ENCODE results near the gene TP53I11.
A peak's percentile ranks its signal among the peaks of the same experiment; 100 is the strongest.

TP53I11 gene, protein sequence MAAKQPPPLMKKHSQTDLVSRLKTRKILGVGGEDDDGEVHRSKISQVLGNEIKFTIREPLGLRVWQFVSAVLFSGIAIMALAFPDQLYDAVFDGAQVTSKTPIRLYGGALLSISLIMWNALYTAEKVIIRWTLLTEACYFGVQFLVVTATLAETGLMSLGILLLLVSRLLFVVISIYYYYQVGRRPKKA

GRCh38 chr11:44950625-44951476 lies at the start of gene TP53I11:
Gene TP53I11 (minus strand): TSS chr11:44950883. CDS start chr11:44938335, 12,548 bp downstream.
- Histone ChIP-seq H3K9ac (ENCODE audit: low read depth, low read length) (peak within 1 kb of the TSS; percentile 86), H3K4me1 (ENCODE audit: insufficient read depth, low read length) (peaks cover 33% of the 10 kb centered on the region), H3K36me3 (ENCODE audit: insufficient read depth, low read length) (no peaks in the 10 kb centered on the region), H3K9me3 (ENCODE audit: control insufficient read depth, insufficient read depth, low read length) (no peaks in the 10 kb centered on the region)

GRCh38 chr11:44999068-44999467 lies 48.4 kb upstream of the TP53I11 start:
- no peaks in the 10 kb centered on the region for H3K9me3 ChIP-seq (ENCODE audit: control insufficient read depth, insufficient read depth, low read length)
- H3K4me1 ChIP-seq (ENCODE audit: insufficient read depth, low read length): no peaks in the 10 kb centered on the region
- no peaks in the 10 kb centered on the region for H3K36me3 ChIP-seq (ENCODE audit: insufficient read depth, low read length)
- H3K9ac ChIP-seq (ENCODE audit: low read depth, low read length): no peak overlapping the region

- Histone ChIP-seq H3K4me1 (ENCODE audit: insufficient read depth, low read length) (no peaks in the 10 kb centered on the region), H3K36me3 (ENCODE audit: insufficient read depth, low read length) (no peaks in the 10 kb centered on the region), H3K9ac (ENCODE audit: low read depth, low read length) (no peak overlapping the region), H3K9me3 (ENCODE audit: control insufficient read depth, insufficient read depth, low read length) (no peaks in the 10 kb centered on the region)
Observed at GRCh38 chr11:44998051-44998450, 47.4 kb upstream of the TP53I11 start.

GRCh38 chr11:44997566-44997965 lies 46.9 kb upstream of the TP53I11 start:
- Histone ChIP-seq H3K9me3 (ENCODE audit: control insufficient read depth, insufficient read depth, low read length) (no peaks in the 10 kb centered on the region), H3K36me3 (ENCODE audit: insufficient read depth, low read length) (no peaks in the 10 kb centered on the region), H3K9ac (ENCODE audit: low read depth, low read length) (no peak overlapping the region), H3K4me1 (ENCODE audit: insufficient read depth, low read length) (no peaks in the 10 kb centered on the region)

DNA sequence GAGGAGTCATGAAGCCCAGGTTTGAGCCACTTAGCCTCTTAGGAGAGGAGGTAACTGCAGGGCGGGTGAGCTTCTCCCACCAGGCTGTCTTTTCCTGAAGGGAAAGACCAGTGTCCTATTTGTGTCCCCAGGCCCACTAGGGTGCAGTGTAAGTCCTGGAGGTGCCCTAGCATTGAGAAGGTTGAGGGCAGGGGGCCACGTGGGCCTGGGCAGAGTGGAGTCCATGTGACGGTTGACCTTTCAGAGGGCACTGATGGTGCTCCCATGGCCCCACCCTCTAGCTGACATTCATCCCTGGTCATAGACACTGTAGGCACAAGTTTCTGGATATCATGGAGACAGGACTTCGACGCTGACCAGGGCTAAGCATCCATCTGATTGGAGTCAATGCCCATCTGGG lies 44.1 kb upstream of the TP53I11 start:
- Histone ChIP-seq H3K36me3 (ENCODE audit: insufficient read depth, low read length) (no peaks in the 10 kb centered on the region), H3K9me3 (ENCODE audit: control insufficient read depth, insufficient read depth, low read length) (no peaks in the 10 kb centered on the region), H3K4me1 (ENCODE audit: insufficient read depth, low read length) (peaks cover 8% of the 10 kb centered on the region; the same call in 1 of the 2 replicates), H3K9ac (ENCODE audit: low read depth, low read length) (no peak overlapping the region)

- Histone ChIP-seq H3K9ac (ENCODE audit: low read depth, low read length) (no peak overlapping the region), H3K9me3 (ENCODE audit: control insufficient read depth, insufficient read depth, low read length) (no peaks in the 10 kb centered on the region), H3K4me1 (ENCODE audit: insufficient read depth, low read length) (peaks cover 8% of the 10 kb centered on the region; the same call in 1 of the 2 replicates), H3K36me3 (ENCODE audit: insufficient read depth, low read length) (no peaks in the 10 kb centered on the region)
Observed at GRCh38 chr11:44993971-44994704, 43.5 kb upstream of the TP53I11 start.

DNA sequence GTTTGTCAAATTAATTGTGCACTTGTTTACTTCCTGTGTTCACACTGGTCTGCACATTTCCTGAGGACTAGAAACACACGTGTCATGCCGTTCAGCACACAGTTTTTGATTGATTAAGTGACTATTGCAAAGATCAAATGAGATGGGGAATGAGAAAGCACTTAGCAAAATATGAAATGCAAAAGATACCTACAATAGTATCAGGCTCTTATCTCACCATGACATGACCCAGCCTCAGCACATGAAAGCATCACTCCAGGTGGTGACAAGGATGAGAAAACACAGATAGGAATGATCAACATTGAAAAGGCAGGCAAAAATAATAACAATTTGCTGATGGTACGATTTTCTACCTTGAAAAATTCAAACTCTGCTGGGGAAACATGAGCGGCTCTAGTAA lies 42.1 kb upstream of the TP53I11 start:
- no peaks in the 10 kb centered on the region for H3K36me3 ChIP-seq (ENCODE audit: insufficient read depth, low read length)
- no peaks in the 10 kb centered on the region for H3K9me3 ChIP-seq (ENCODE audit: control insufficient read depth, insufficient read depth, low read length)
- peaks cover 8% of the 10 kb centered on the region; the same call in 1 of the 2 replicates for H3K4me1 ChIP-seq (ENCODE audit: insufficient read depth, low read length)
- H3K9ac ChIP-seq (ENCODE audit: low read depth, low read length): no peak overlapping the region

DNA sequence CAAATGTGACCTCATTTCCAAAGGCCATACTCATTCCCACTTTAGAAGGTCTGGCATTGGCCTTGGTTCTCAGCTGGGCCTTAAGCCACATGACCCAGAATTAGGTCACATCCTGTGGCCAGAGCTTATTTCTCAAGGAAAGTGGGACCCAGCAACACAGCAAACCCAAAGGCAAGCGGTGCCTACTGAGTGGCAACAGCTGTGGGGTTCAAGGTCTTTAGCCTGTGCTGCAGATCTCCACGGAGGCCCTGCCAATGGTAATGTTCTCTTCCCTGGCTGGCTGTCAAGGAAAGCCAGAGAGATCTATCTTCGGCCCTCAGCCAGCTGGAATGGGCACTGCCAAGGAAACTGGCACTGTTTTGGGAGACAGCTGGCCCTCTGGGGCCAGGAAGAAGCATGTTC lies 41.5 kb upstream of the TP53I11 start:
- H3K36me3 ChIP-seq (ENCODE audit: insufficient read depth, low read length): no peaks in the 10 kb centered on the region
- H3K9me3 ChIP-seq (ENCODE audit: control insufficient read depth, insufficient read depth, low read length): no peaks in the 10 kb centered on the region
- peaks cover 8% of the 10 kb centered on the region; the same call in 1 of the 2 replicates for H3K4me1 ChIP-seq (ENCODE audit: insufficient read depth, low read length)
- no peak overlapping the region for H3K9ac ChIP-seq (ENCODE audit: low read depth, low read length)

DNA sequence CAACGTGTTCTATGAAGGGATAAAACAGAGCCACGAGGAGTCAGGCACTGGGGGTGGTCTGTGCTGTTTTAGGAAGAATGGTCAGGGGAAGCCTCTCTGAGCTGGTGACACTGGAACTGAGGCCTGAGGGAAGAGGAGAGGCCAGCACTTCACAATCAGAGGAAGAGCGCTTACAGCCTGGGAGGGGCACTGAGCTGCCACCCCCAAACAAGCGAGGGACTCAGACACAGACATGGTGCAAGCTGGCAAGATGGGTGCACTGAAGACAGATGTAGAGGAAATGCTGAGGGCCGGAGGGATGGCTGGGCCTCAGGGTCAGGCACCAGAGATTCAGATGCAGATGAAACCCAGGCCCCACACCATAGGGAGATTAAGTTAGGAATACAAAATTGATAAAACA lies 40.0 kb upstream of the TP53I11 start:
- Histone ChIP-seq H3K4me1 (ENCODE audit: insufficient read depth, low read length) (peaks cover 8% of the 10 kb centered on the region; the same call in 1 of the 2 replicates), H3K9me3 (ENCODE audit: control insufficient read depth, insufficient read depth, low read length) (no peaks in the 10 kb centered on the region), H3K36me3 (ENCODE audit: insufficient read depth, low read length) (no peaks in the 10 kb centered on the region), H3K9ac (ENCODE audit: low read depth, low read length) (no peak overlapping the region)

DNA sequence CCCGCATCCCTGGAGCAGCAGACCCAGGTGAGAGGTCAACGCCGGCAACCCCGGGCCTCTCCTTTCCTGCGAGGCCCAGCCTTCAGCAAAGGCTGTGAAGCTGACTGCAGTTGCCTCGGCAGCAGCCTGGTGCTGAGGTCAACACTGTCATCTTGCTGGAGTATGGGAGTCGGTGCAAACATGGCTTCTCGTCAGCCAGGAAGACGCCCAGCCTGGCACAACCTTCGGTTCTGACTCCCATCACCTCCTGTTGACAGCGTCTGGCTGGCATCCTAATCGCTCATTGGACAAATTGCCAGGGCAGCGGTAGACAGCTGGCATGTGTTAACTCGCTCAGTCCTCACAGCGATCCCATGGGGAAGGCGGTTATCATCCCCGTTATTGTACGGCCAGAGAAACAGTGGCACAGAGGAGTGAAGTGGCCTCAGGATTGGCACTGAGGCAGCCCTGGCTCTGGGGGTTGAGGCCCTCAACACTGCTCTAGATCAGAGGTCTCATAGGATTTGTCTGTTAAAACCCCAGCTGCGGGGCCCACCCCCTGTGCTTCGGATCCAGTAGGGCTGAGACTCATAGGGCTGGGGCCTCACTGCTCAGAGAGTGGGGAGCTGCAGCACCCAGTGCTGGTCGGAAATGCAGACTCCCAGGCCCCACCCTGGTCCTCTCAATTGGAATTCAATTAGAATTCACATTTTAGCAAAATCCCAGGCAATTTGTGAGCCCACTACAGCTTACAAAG lies 39.3 kb upstream of the TP53I11 start:
- no peak overlapping the region for H3K9ac ChIP-seq (ENCODE audit: low read depth, low read length)
- H3K9me3 ChIP-seq (ENCODE audit: control insufficient read depth, insufficient read depth, low read length): no peaks in the 10 kb centered on the region
- no peaks in the 10 kb centered on the region for H3K36me3 ChIP-seq (ENCODE audit: insufficient read depth, low read length)
- H3K4me1 ChIP-seq (ENCODE audit: insufficient read depth, low read length): peaks cover 8% of the 10 kb centered on the region; the same call in 1 of the 2 replicates

DNA sequence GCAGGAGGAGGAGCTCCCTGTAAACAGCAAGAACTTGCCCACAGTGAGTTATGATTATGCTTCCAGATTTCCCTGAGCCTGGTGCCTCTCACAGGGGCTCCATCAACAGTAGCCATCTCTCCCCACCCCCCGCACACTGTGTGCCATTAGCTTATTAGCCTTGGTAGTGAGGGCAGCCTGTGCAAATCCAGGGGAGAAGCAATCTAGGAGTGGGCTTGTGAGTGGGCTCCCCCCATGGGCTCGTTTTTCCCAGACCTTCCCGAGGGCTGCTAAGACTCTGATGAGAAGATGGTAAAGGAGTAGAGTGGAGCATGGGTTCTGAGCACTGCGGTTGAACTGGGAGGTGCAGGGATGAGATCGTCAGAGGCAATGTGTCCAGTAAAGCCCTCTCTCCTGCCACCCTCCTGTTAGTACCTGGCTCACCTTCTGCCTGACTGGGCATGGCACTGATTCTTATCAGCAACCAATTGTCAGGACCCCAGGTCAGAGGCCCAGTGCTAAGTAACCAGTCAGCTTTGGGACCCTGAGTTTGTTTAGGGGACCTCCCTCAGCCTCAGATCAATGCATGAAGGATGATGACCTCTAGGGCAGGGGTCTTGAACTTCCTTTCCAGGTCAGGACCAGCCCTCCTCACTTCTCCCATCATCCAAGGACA lies 38.4 kb upstream of the TP53I11 start:
- Histone ChIP-seq H3K9me3 (ENCODE audit: control insufficient read depth, insufficient read depth, low read length) (no peaks in the 10 kb centered on the region), H3K36me3 (ENCODE audit: insufficient read depth, low read length) (no peaks in the 10 kb centered on the region), H3K9ac (ENCODE audit: low read depth, low read length) (no peak overlapping the region), H3K4me1 (ENCODE audit: insufficient read depth, low read length) (peaks cover 8% of the 10 kb centered on the region; the same call in 1 of the 2 replicates)

- no peaks in the 10 kb centered on the region for H3K36me3 ChIP-seq (ENCODE audit: insufficient read depth, low read length)
- H3K9ac ChIP-seq (ENCODE audit: low read depth, low read length): no peak overlapping the region
- H3K4me1 ChIP-seq (ENCODE audit: insufficient read depth, low read length): peaks cover 8% of the 10 kb centered on the region; the same call in 1 of the 2 replicates
- H3K9me3 ChIP-seq (ENCODE audit: control insufficient read depth, insufficient read depth, low read length): no peaks in the 10 kb centered on the region
Observed at GRCh38 chr11:44988111-44988510, 37.4 kb upstream of the TP53I11 start.

GRCh38 chr11:44987506-44987905 lies 36.8 kb upstream of the TP53I11 start:
- no peaks in the 10 kb centered on the region for H3K9me3 ChIP-seq (ENCODE audit: control insufficient read depth, insufficient read depth, low read length)
- H3K4me1 ChIP-seq (ENCODE audit: insufficient read depth, low read length): peaks cover 8% of the 10 kb centered on the region; the same call in 1 of the 2 replicates
- H3K36me3 ChIP-seq (ENCODE audit: insufficient read depth, low read length): no peaks in the 10 kb centered on the region

More at GRCh38 chr11:44987506-44987905, 36.8 kb upstream of the TP53I11 start:
- no peak overlapping the region for H3K9ac ChIP-seq (ENCODE audit: low read depth, low read length)
